RWPE2 (cell line): Measurements from ENCODE around the gene SMIM38.
A peak's percentile ranks its signal among the peaks of the same experiment; 100 is the strongest.

ENCODE experiments used
- ATAC-seq: fragments of 200-7000 bp; cut with Tn5 transposase; 3 replicates; pipeline ENCODE4 v1.9.1; 2021; ENCODE audit warnings: low read depth
- DNase-seq: peaks from one replicate; pipeline ENCODE4 v3.0.0-alpha.2; 2020; ENCODE audit warnings: low spot score
- H3K27ac ChIP-seq: fragments of 450-650 bp; 2 replicates; pipeline ENCODE4 v1.5.1; 2017; ENCODE audit warnings: mild to moderate bottlenecking; ENCODE audit not compliant: poor library complexity, severe bottlenecking
- H3K27me3 ChIP-seq: fragments of 250-450 bp; sonication (Bioruptor Pico); 2 replicates; pipeline ENCODE4 v1.5.1; 2021; ENCODE audit warnings: mild to moderate bottlenecking, moderate library complexity; ENCODE audit not compliant: insufficient read depth, poor library complexity, severe bottlenecking
- H3K36me3 ChIP-seq: fragments of 250-450 bp; sonication (Bioruptor Pico); 2 replicates; pipeline ENCODE4 v1.5.1; 2020; ENCODE audit warnings: low read depth, mild to moderate bottlenecking, moderate library complexity
- H3K4me1 ChIP-seq: fragments of 250-450 bp; sonication (Bioruptor Pico); 2 replicates; pipeline ENCODE4 v1.5.1; 2021; ENCODE audit warnings: mild to moderate bottlenecking, moderate library complexity; ENCODE audit not compliant: insufficient read depth, poor library complexity, severe bottlenecking
- H3K4me3 ChIP-seq: fragments of 250-450 bp; sonication (Bioruptor Pico); 2 replicates; pipeline ENCODE4 v1.5.1; 2021; ENCODE audit warnings: mild to moderate bottlenecking, moderate library complexity; ENCODE audit not compliant: severe bottlenecking
- H3K9me3 ChIP-seq: fragments of 250-450 bp; sonication (Bioruptor Pico); 2 replicates; pipeline ENCODE4 v1.5.1; 2021; ENCODE audit warnings: mild to moderate bottlenecking, moderate library complexity; ENCODE audit not compliant: severe bottlenecking
- TF ChIP-seq, protein P1 (sequence below): fragments of 450-650 bp; IDR thresholded peaks from one replicate; pipeline ENCODE4 v1.5.1; 2017; ENCODE audit warnings: mild to moderate bottlenecking, moderate library complexity; ENCODE audit not compliant: poor library complexity, severe bottlenecking

SMIM38 gene

DNA sequence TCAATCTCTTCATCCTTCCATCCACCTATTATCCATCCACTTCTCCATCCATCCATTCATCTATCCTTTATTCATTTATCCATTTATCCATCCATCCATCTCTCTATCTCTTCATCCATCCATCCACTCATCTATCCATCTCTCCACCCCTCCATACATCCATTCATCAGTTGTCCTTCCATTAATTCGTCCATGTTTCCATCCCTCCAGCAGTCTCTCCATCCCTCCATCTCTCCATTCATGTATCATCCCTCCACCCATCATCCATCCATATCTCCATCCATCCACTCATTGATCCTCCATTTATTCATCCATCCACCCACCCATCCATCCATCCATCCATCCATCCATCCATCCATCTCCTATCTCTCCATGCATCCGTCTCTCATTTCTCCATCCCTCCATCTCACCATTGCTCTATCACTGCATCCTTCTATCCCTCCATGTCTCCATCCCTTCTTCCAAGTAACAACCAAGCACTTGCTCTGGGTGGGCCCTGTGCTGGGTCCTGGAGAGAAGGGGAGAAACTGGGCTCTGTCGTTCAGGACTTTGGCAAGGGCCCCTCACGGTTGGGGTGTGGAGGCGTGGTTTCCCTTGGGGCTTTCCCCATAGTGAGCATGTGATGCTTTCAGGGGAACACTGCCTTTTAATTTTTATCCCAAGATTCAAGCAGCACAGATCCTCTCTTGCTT lies 43.3 kb downstream of the SMIM38 start:
- H3K36me3 ChIP-seq, result no peaks in the 10 kb centered on the region
- DNase-seq, result no peak
- H3K27ac ChIP-seq, result no peak overlapping the region
- ATAC-seq, result no peak
- no peaks in the 10 kb centered on the region for H3K9me3 ChIP-seq
- no peaks in the 10 kb centered on the region for H3K27me3 ChIP-seq
- TF ChIP-seq, protein P1, sequence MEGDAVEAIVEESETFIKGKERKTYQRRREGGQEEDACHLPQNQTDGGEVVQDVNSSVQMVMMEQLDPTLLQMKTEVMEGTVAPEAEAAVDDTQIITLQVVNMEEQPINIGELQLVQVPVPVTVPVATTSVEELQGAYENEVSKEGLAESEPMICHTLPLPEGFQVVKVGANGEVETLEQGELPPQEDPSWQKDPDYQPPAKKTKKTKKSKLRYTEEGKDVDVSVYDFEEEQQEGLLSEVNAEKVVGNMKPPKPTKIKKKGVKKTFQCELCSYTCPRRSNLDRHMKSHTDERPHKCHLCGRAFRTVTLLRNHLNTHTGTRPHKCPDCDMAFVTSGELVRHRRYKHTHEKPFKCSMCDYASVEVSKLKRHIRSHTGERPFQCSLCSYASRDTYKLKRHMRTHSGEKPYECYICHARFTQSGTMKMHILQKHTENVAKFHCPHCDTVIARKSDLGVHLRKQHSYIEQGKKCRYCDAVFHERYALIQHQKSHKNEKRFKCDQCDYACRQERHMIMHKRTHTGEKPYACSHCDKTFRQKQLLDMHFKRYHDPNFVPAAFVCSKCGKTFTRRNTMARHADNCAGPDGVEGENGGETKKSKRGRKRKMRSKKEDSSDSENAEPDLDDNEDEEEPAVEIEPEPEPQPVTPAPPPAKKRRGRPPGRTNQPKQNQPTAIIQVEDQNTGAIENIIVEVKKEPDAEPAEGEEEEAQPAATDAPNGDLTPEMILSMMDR, result no peak
- H3K4me1 ChIP-seq, result no peaks in the 10 kb centered on the region
- H3K4me3 ChIP-seq, result no peak overlapping the region

DNA sequence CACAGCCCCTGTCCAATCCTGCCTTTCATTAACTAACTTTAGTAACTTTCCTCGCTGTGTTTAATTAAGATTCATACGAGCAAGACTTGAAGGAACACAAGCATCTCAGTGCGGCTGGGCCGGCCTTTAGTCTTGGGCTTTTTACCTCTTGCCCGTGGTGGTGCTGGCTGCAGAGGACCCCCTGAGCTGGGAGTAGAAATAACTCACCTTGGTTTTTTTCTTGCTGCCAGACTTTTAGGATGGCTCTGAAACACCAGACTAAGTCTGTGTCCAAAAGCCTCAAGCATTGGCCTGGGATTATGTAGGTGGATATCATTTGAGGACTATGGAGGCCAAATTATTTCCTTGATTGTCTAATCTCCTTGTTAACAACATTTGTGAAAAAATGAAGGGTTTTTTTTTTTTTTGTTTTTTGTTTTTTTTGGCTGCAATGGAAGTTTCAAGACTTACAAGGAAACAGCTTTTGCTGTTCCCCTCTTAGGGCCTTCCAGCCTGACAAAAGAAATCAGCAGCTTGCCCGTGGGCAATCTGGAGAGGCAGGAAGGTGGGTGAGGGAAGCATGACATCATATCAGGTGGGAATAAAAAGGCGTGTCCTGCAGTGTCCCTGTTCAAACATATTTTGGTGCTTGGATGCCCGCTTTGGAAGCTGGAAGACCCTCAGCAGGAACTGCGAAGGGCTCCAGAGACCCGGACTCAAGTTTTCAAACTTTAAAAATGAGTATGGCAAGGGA lies 44.0 kb downstream of the SMIM38 start:
- Histone ChIP-seq H3K27ac (no peak overlapping the region), H3K36me3 (no peaks in the 10 kb centered on the region), H3K9me3 (no peaks in the 10 kb centered on the region), H3K27me3 (no peaks in the 10 kb centered on the region), H3K4me3 (no peak overlapping the region), H3K4me1 (no peaks in the 10 kb centered on the region)
- TF ChIP-seq, protein P1, result no peak
- ATAC-seq (no peak), DNase-seq (no peak)

DNA sequence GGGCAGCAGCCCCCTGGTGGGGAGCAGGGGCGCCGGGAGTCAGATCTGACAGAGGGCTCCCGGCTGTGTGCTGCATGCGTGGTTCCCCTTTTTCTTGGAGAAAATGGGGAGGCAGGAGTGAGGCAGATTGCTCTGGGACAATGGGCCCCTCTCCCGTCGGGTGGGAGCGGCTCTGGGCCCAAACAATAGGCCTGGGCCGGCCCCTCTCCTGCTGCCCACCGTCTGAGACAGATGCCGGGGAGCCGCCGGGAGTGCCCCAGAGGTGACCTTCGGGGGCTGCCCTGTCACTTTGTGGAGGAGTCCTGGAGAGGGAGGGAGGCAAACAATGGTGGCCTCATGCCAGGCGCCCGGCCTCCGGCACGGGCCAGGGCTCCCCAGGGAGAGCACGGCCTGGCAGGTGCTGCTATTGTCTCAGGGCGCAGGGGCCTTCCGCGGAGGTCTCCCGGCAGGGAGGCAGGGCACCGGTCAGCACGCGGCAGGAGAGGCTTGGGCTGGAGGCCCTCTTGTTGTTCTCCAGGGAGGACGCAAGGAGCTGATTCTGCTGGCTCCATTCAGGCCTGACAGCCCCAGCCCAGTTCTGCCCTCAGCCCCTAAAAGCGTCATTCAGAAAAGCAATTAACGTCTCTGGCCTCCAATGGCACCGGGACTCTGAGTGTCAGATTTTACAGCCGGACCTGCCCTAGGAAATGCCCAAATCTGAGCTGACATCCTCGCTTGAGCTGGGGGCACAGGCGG lies 44.8 kb downstream of the SMIM38 start:
- DNase-seq, result peak; percentile 34

DNA sequence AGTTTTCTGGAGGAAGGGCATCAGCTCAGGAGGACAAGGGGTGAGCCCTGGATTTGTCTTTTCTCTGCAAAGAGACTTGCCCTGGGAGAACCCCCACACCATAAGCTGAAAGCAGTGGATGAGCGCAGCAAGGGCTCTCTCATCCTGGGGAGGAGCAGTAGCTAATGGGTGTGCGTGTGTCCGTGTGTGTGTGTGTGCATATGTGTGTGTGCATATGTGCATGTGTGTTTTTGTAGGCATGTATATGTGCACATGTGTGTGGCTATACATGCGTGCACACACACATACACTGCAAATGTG lies 45.3 kb downstream of the SMIM38 start:
- Histone ChIP-seq H3K4me3 (no peak overlapping the region), H3K4me1 (no peaks in the 10 kb centered on the region), H3K36me3 (no peaks in the 10 kb centered on the region), H3K27ac (no peak overlapping the region), H3K9me3 (no peaks in the 10 kb centered on the region), H3K27me3 (no peaks in the 10 kb centered on the region)
- DNase-seq, result no peak
- TF ChIP-seq, protein P1, result no peak
- no peak for ATAC-seq

More for the DNA sequence above, 44.8 kb downstream of the SMIM38 start:
- no peaks in the 10 kb centered on the region for H3K36me3 ChIP-seq
- TF ChIP-seq, protein P1, result no peak
- H3K9me3 ChIP-seq, result no peaks in the 10 kb centered on the region
- no peak for ATAC-seq
- no peaks in the 10 kb centered on the region for H3K27me3 ChIP-seq
- no peaks in the 10 kb centered on the region for H3K4me1 ChIP-seq
- H3K4me3 ChIP-seq, result no peak overlapping the region
- no peak overlapping the region for H3K27ac ChIP-seq
